GM23248 (cell line): Measurements from ENCODE around the gene FAM117A.

Experiments
- EZH2 ChIP-seq: fragments of 200-600 bp; sonication (generic); IDR thresholded peaks from 2 replicates; pipeline ENCODE4 v1.6.1; 2018; ENCODE audit warnings: antibody characterized with exemption, mild to moderate bottlenecking; ENCODE audit not compliant: insufficient read depth, poor library complexity, severe bottlenecking
- EZH2phosphoT487 ChIP-seq: fragments of 200-600 bp; sonication (generic); IDR thresholded peaks from 2 replicates; pipeline ENCODE4 v1.6.1; 2018; ENCODE audit warnings: antibody characterized with exemption, moderate library complexity, mild to moderate bottlenecking, low read depth; ENCODE audit not compliant: insufficient read depth

GRCh38 chr17:49795372-49795771, 31.4 kb upstream of the FAM117A start:
- TF ChIP-seq EZH2 (no peak), EZH2phosphoT487 (no peak)
